Neural progenitor cell (in vitro differentiated cells): ENCODE results near the gene OR6J1. TPM values are rescaled to one million over a fixed set of nuclear protein-coding genes. Genes with fewer than 3 reads are reported as not detected.
"Not testable (repeated sequence)": the region's sequence is repeated elsewhere in the genome, so short reads cannot be mapped to it uniquely, and the experiment has no call there.

Experiments
- DNase-seq: peaks from one replicate; pipeline ENCODE4 v3.0.0-alpha.2; 2016; ENCODE audit warnings: low spot score
- H2AFZ ChIP-seq: fragments of 200-600 bp; sonication (generic); replicated peaks from 2 replicates; pipeline ENCODE4 v1.6.1; 2016; ENCODE audit warnings: antibody characterized with exemption
- H3F3A ChIP-seq: fragments of 200-600 bp; sonication (generic); 2 replicates; pipeline ENCODE4 v1.6.1; 2016; ENCODE audit warnings: antibody characterized with exemption, low read depth
- H3K27ac ChIP-seq: fragments of 200-600 bp; sonication (generic); 2 replicates; pipeline ENCODE4 v1.5.1; 2016; ENCODE audit warnings: mild to moderate bottlenecking
- H3K27me3 ChIP-seq: fragments of 200-600 bp; sonication (generic); 2 replicates; pipeline ENCODE4 v1.6.1; 2016; ENCODE audit warnings: mild to moderate bottlenecking, moderate library complexity
- H3K36me3 ChIP-seq: fragments of 200-600 bp; sonication (generic); 2 replicates; pipeline ENCODE4 v1.5.1; 2016
- H3K4me1 ChIP-seq: fragments of 200-600 bp; sonication (generic); 2 replicates; pipeline ENCODE4 v1.6.1; 2016; ENCODE audit warnings: mixed run types
- H3K4me2 ChIP-seq: fragments of 200-600 bp; sonication (generic); 2 replicates; pipeline ENCODE4 v1.6.1; 2016
- H3K4me3 ChIP-seq: fragments of 200-600 bp; sonication (generic); 2 replicates; pipeline ENCODE4 v1.5.1; 2016
- H3K79me2 ChIP-seq: fragments of 200-600 bp; sonication (generic); 2 replicates; pipeline ENCODE4 v1.6.1; 2016; ENCODE audit warnings: low read depth
- H3K9ac ChIP-seq: fragments of 200-600 bp; sonication (generic); 2 replicates; pipeline ENCODE4 v1.6.1; 2016
- H3K9me3 ChIP-seq: fragments of 200-600 bp; sonication (generic); 2 replicates; pipeline ENCODE4 v1.5.1; 2016; ENCODE audit warnings: low read depth
- H4K20me1 ChIP-seq: fragments of 200-600 bp; sonication (generic); 2 replicates; pipeline ENCODE4 v1.6.1; 2016; ENCODE audit warnings: low read depth
- H3K27ac Mint-ChIP-seq: 3 replicates; pipeline ENCODE4 v1.8.0; 2021; ENCODE audit warnings: mixed read lengths
- H3K27me3 Mint-ChIP-seq: 2 replicates; pipeline ENCODE4 v1.8.0; 2022; ENCODE audit warnings: low read depth, mild to moderate bottlenecking, inconsistent platforms, moderate library complexity, mixed read lengths; ENCODE audit not compliant: insufficient read depth
- H3K36me3 Mint-ChIP-seq: 3 replicates; pipeline ENCODE4 v1.8.0; 2021; ENCODE audit warnings: mixed read lengths
- H3K4me1 Mint-ChIP-seq: 3 replicates; pipeline ENCODE4 v1.8.0; 2021; ENCODE audit warnings: mixed read lengths
- H3K4me3 Mint-ChIP-seq: 3 replicates; pipeline ENCODE4 v1.8.0; 2021; ENCODE audit warnings: mild to moderate bottlenecking, moderate library complexity, mixed read lengths
- H3K9me3 Mint-ChIP-seq: 3 replicates; pipeline ENCODE4 v1.8.0; 2020; ENCODE audit warnings: mixed read lengths
- EZH2 ChIP-seq: fragments of 200-600 bp; sonication (generic); IDR thresholded peaks from 2 replicates; pipeline ENCODE4 v1.6.1; 2017; ENCODE audit warnings: antibody characterized with exemption, mild to moderate bottlenecking, moderate library complexity
- EZH2phosphoT487 ChIP-seq: fragments of 200-600 bp; sonication (generic); IDR thresholded peaks from 2 replicates; pipeline ENCODE4 v1.6.1; 2017; ENCODE audit warnings: antibody characterized with exemption
- total RNA-seq: library from RNA; depleted of rRNA; stranded (reverse); fragments of >200 nt; gene quantifications from 2 replicates; pipeline ENCODE4 v1.2.3, GENCODE V29; 2015; ENCODE audit warnings: low replicate concordance
- TF ChIP-seq, protein P1 (sequence below): fragments of 200-600 bp; sonication (generic); IDR thresholded peaks from 2 replicates; pipeline ENCODE4 v1.5.1; 2017; ENCODE audit warnings: antibody characterized with exemption, mild to moderate bottlenecking

The OR6J1 gene
- total RNA-seq, 1 donor from 2014 or later, result not detected

- Mint-ChIP-seq H3K4me1 (no peaks in the 10 kb centered on the region), H3K27ac (no peak overlapping the region), H3K9me3 (no peaks in the 10 kb centered on the region), H3K4me3 (no peak overlapping the region), H3K36me3 (no peaks in the 10 kb centered on the region), H3K27me3 (no peaks in the 10 kb centered on the region)
- Histone ChIP-seq H3K4me2 (no peak overlapping the region), H2AFZ (no peak overlapping the region), H3K79me2 (no peaks in the 10 kb centered on the region), H3K4me1 (no peaks in the 10 kb centered on the region), H3K9ac (no peak overlapping the region), H3K27me3 (no peaks in the 10 kb centered on the region), H3K36me3 (no peaks in the 10 kb centered on the region), H4K20me1 (no peaks in the 10 kb centered on the region), H3K27ac (no peak overlapping the region), H3F3A (no peaks in the 10 kb centered on the region), H3K4me3 (no peak overlapping the region), H3K9me3 (no peaks in the 10 kb centered on the region)
- TF ChIP-seq EZH2, result no peak
- TF ChIP-seq, protein P1, sequence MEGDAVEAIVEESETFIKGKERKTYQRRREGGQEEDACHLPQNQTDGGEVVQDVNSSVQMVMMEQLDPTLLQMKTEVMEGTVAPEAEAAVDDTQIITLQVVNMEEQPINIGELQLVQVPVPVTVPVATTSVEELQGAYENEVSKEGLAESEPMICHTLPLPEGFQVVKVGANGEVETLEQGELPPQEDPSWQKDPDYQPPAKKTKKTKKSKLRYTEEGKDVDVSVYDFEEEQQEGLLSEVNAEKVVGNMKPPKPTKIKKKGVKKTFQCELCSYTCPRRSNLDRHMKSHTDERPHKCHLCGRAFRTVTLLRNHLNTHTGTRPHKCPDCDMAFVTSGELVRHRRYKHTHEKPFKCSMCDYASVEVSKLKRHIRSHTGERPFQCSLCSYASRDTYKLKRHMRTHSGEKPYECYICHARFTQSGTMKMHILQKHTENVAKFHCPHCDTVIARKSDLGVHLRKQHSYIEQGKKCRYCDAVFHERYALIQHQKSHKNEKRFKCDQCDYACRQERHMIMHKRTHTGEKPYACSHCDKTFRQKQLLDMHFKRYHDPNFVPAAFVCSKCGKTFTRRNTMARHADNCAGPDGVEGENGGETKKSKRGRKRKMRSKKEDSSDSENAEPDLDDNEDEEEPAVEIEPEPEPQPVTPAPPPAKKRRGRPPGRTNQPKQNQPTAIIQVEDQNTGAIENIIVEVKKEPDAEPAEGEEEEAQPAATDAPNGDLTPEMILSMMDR, result no peak
- no peak for TF ChIP-seq EZH2phosphoT487
- no peak for DNase-seq
Observed at GRCh38 chr14:22646570-22647254, 2.6 kb upstream of the OR6J1 start.

GRCh38 chr14:22641846-22642245 is 2.3 kb downstream of the OR6J1 start:
- H3K36me3 Mint-ChIP-seq, result peaks cover 2% of the 10 kb centered on the region
- Histone ChIP-seq H4K20me1 (no peaks in the 10 kb centered on the region), H3K4me1 (no peaks in the 10 kb centered on the region), H3K9me3 (no peaks in the 10 kb centered on the region), H3K4me2 (no peak overlapping the region), H3K27ac (no peak overlapping the region), H3F3A (no peaks in the 10 kb centered on the region), H3K79me2 (no peaks in the 10 kb centered on the region), H3K36me3 (no peaks in the 10 kb centered on the region), H3K27me3 (no peaks in the 10 kb centered on the region), H2AFZ (no peak overlapping the region), H3K4me3 (no peak overlapping the region), H3K9ac (no peak overlapping the region)
- no peak for DNase-seq
- TF ChIP-seq, protein P1, result no peak
- TF ChIP-seq EZH2phosphoT487, result no peak
- no peak for TF ChIP-seq EZH2
- H3K9me3 Mint-ChIP-seq, result peaks cover 2% of the 10 kb centered on the region
- H3K4me3 Mint-ChIP-seq, result no peak overlapping the region
- no peaks in the 10 kb centered on the region for H3K4me1 Mint-ChIP-seq
- no peak overlapping the region for H3K27ac Mint-ChIP-seq
- H3K27me3 Mint-ChIP-seq, result no peaks in the 10 kb centered on the region

DNA sequence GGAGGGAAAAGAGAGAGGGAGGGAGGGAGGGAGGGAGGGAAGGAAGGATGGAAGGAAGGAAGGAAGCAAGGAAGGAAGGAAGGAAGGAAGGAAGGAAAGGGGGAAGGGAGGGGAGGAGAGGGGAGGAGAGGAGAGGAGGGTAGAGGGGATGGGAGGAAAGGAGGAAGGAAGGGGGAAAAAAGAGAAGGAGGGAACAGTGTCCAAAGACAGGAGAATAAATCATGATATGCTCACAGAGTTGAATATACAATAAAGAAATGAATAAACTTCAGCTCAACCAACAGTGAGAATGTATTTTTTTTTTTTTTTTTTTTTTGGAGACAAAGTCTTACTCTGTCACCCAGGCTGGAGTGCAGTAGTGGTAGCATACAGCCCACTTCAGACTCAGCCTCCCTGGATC is 4.0 kb downstream of the OR6J1 start:
- DNase-seq, result no peak
- H3K4me1 Mint-ChIP-seq, result no peaks in the 10 kb centered on the region
- Histone ChIP-seq H3K79me2 (no peaks in the 10 kb centered on the region), H3F3A (no peaks in the 10 kb centered on the region), H3K27me3 (no peaks in the 10 kb centered on the region), H2AFZ (no peak overlapping the region), H4K20me1 (no peaks in the 10 kb centered on the region), H3K4me1 (no peaks in the 10 kb centered on the region), H3K27ac (no peak overlapping the region), H3K9me3 (no peaks in the 10 kb centered on the region), H3K9ac (no peak overlapping the region), H3K36me3 (no peaks in the 10 kb centered on the region), H3K4me2 (no peak overlapping the region), H3K4me3 (no peak overlapping the region)
- H3K27ac Mint-ChIP-seq, result no peak overlapping the region
- H3K36me3 Mint-ChIP-seq, result peaks cover 2% of the 10 kb centered on the region
- H3K27me3 Mint-ChIP-seq, result no peaks in the 10 kb centered on the region
- no peak for TF ChIP-seq EZH2phosphoT487
- TF ChIP-seq, protein P1, result no peak
- TF ChIP-seq EZH2, result no peak
- H3K4me3 Mint-ChIP-seq, result no peak overlapping the region
- peaks cover 7% of the 10 kb centered on the region for H3K9me3 Mint-ChIP-seq

DNA sequence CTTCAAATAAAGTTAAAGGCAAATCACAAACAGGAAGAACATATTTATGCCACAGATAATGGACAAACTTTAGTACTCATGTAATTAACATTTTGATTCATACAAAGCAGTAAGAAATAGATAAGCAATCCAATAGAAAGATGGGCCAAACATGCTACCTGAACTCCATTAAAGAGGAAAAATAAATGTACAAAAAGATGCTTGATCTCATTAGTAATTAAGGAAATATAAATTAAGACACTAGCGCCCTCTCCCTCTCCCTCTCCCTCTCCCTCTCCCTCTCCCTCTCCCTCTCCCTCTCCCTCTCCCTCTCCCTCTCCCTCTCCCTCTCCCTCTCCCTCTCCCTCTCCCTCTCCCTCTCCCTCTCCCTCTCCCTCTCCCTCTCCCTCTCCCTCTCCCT is 8.2 kb downstream of the OR6J1 start:
- H3K27me3 Mint-ChIP-seq, H3K27ac Mint-ChIP-seq, H3K36me3 Mint-ChIP-seq, H3K4me1 Mint-ChIP-seq, H3K4me1 ChIP-seq, H3K27me3 ChIP-seq, H4K20me1 ChIP-seq, H2AFZ ChIP-seq, H3K36me3 ChIP-seq, H3F3A ChIP-seq, H3K4me3 ChIP-seq, H3K9me3 ChIP-seq, H3K79me2 ChIP-seq, H3K9ac ChIP-seq, DNase-seq, H3K27ac ChIP-seq, H3K4me2 ChIP-seq, H3K4me3 Mint-ChIP-seq: not testable (repeated sequence)
- peaks cover 23% of the 10 kb centered on the region for H3K9me3 Mint-ChIP-seq
